Neural cell (in vitro differentiated cells): ENCODE data around the gene FRZB. TPM values are rescaled to one million over a fixed set of nuclear protein-coding genes. Genes with fewer than 3 reads are reported as not detected.

Source experiments
- H2AFZ ChIP-seq: fragments of 200-600, 300-800 bp; sonication (generic), shearing (Covaris generic); 2 replicates; pipeline ENCODE4 v1.6.0; 2014; ENCODE audit warnings: low read depth, mild to moderate bottlenecking, antibody characterized with exemption, low read length, moderate library complexity
- H3F3A ChIP-seq: fragments of 200-600 bp; shearing (Covaris generic); 2 replicates; pipeline ENCODE4 v1.6.1; 2016; ENCODE audit warnings: mild to moderate bottlenecking, moderate library complexity, mixed read lengths, antibody characterized with exemption, low read length; ENCODE audit not compliant: insufficient read depth, poor library complexity, severe bottlenecking
- H3K27ac ChIP-seq: fragments of 200-600, 300-800 bp; sonication (generic), shearing (Covaris generic); 2 replicates; pipeline ENCODE4 v1.5.1; 2014; ENCODE audit warnings: mild to moderate bottlenecking, low read length, moderate library complexity
- H3K27me3 ChIP-seq: fragments of 300-800, 200-600 bp; sonication (generic), shearing (Covaris generic); 2 replicates; pipeline ENCODE4 v1.6.0; 2014; ENCODE audit warnings: mild to moderate bottlenecking, low read depth, low read length, moderate library complexity; ENCODE audit not compliant: insufficient read depth
- H3K36me3 ChIP-seq: fragments of 300-800, 200-600 bp; sonication (generic), shearing (Covaris generic); 2 replicates; pipeline ENCODE4 v1.5.1; 2014; ENCODE audit warnings: mild to moderate bottlenecking, antibody characterized with exemption, low read length, moderate library complexity; ENCODE audit not compliant: insufficient read depth
- H3K4me2 ChIP-seq: fragments of 300-800, 200-600 bp; sonication (generic), shearing (Covaris generic); 2 replicates; pipeline ENCODE4 v1.6.0; 2014; ENCODE audit warnings: mild to moderate bottlenecking, low read length
- H3K4me3 ChIP-seq: fragments of 300-800, 200-600 bp; sonication (generic), shearing (Covaris generic); 2 replicates; pipeline ENCODE4 v1.5.1; 2014; ENCODE audit warnings: mild to moderate bottlenecking, low read length, moderate library complexity
- H3K79me2 ChIP-seq: fragments of 200-600 bp; shearing (Covaris generic); replicated peaks from 2 replicates; pipeline ENCODE4 v1.6.0; 2014; ENCODE audit warnings: mild to moderate bottlenecking, low read length, moderate library complexity; ENCODE audit not compliant: insufficient read depth
- H3K9ac ChIP-seq: fragments of 300-800, 200-600 bp; sonication (generic), shearing (Covaris generic); 2 replicates; pipeline ENCODE4 v1.6.1; 2016; ENCODE audit warnings: mild to moderate bottlenecking, low read length, mixed read lengths
- H3K9me2 ChIP-seq: fragments of 200-600 bp; shearing (Covaris generic); 2 replicates; pipeline ENCODE4 v1.6.1; 2016; ENCODE audit warnings: mild to moderate bottlenecking, low read length, mixed read lengths; ENCODE audit not compliant: insufficient read depth
- H3K9me3 ChIP-seq: fragments of 200-600, 300-800 bp; sonication (generic), shearing (Covaris generic); 2 replicates; pipeline ENCODE4 v1.6.1; 2016; ENCODE audit warnings: mild to moderate bottlenecking, mixed run types, low read length, moderate library complexity, mixed read lengths
- H4K20me1 ChIP-seq: fragments of 200-600 bp; shearing (Covaris generic); 2 replicates; pipeline ENCODE4 v1.6.1; 2016; ENCODE audit warnings: mild to moderate bottlenecking, mixed run types; ENCODE audit not compliant: insufficient read depth
- EP300 ChIP-seq: fragments of 450-650 bp; conservative IDR thresholded peaks from 2 replicates; pipeline ENCODE4 v1.6.1; 2014; ENCODE audit warnings: antibody characterized with exemption, mild to moderate bottlenecking, moderate library complexity; ENCODE audit not compliant: poor library complexity, severe bottlenecking
- EZH2 ChIP-seq: fragments of 200-600, 300-800 bp; shearing (Covaris generic), sonication (generic); IDR thresholded peaks from 2 replicates; pipeline ENCODE4 v1.6.1; 2014; ENCODE audit warnings: antibody characterized with exemption, low read length, borderline replicate concordance, mild to moderate bottlenecking; ENCODE audit not compliant: insufficient read depth, poor library complexity, severe bottlenecking
- MXI1 ChIP-seq: fragments of 450-650 bp; conservative IDR thresholded peaks from 2 replicates; pipeline ENCODE4 v1.6.1; 2014; ENCODE audit warnings: antibody characterized with exemption, mild to moderate bottlenecking; ENCODE audit not compliant: poor library complexity, severe bottlenecking
- POLR2AphosphoS5 ChIP-seq: IDR thresholded peaks from 2 replicates; pipeline ENCODE4 v1.6.1; 2012
- RAD21 ChIP-seq: fragments of 450-650 bp; conservative IDR thresholded peaks from 2 replicates; pipeline ENCODE4 v1.6.1; 2014; ENCODE audit warnings: antibody characterized with exemption, mild to moderate bottlenecking, moderate library complexity
- SMC3 ChIP-seq: fragments of 450-650 bp; conservative IDR thresholded peaks from 2 replicates; pipeline ENCODE4 v1.6.1; 2014; ENCODE audit warnings: antibody characterized with exemption, mild to moderate bottlenecking, moderate library complexity; ENCODE audit not compliant: poor library complexity
- TAF1 ChIP-seq: IDR thresholded peaks from 2 replicates; pipeline ENCODE4 v1.6.1; 2012; ENCODE audit warnings: low read depth
- polyA plus RNA-seq: library from polyadenylated mRNA; depleted of rRNA; stranded (reverse); fragments of >200 nt; gene quantifications from 2 replicates; pipeline ENCODE4 v1.2.3, GENCODE V29; 2014
- TF ChIP-seq, protein P1 (sequence below): fragments of 450-650 bp; IDR thresholded peaks from 2 replicates; pipeline ENCODE4 v1.5.1; 2014; ENCODE audit warnings: antibody characterized with exemption, mild to moderate bottlenecking, moderate library complexity; ENCODE audit not compliant: poor library complexity, severe bottlenecking
- TF ChIP-seq, protein P2 (sequence below): IDR thresholded peaks from 2 replicates; pipeline ENCODE4 v1.6.1; 2012; ENCODE audit warnings: borderline replicate concordance

Gene FRZB
- polyA plus RNA-seq, 1 donor from 2014 or later = 3.5 TPM

DNA sequence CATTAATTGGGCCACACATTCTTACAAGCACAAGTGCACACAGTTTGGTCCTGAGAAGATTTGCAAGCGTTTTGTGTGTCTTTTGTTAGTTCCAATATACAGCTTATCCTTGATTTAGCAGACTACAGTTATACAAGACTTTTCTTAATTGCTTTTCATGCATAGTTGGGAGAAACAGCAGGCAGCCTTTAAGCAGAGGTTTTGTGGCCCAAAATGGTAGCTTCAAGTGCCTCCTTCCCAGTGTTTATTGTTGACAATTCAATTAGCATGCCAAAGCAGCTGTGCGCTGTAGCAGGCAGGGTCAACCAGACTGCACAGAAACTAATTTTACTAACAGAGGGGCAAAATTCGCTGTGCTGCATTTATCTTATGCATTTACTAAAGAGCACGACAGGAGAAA lies 47.5 kb downstream of the FRZB start:
- no peak overlapping the region for H2AFZ ChIP-seq
- no peak overlapping the region for H3K4me2 ChIP-seq

DNA sequence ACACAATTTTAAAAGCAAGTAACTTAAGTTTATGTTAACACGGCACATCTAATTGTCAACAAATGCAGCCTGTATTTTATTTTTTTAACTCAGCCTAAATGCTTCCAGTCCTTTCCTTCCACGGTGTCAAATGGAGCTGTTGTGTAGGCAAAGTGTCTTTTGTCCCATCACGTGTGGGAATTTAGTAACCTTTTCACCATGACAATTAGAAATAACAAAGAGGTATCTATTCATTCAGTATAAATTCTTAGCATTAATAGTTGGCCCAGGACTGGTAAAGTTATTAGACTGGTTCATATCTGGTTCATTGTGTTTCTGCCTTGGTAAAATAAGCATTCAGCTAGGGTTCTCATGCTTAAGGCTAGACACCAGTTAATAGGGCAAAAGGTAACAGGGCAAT lies 47.9 kb downstream of the FRZB start:
- H3K9me3 ChIP-seq = no peaks in the 10 kb centered on the region
- no peak overlapping the region for H3K4me3 ChIP-seq
- no peaks in the 10 kb centered on the region for H3F3A ChIP-seq
- H3K36me3 ChIP-seq = no peaks in the 10 kb centered on the region
- no peaks in the 10 kb centered on the region for H3K79me2 ChIP-seq
- no peak overlapping the region for H2AFZ ChIP-seq
- H3K9me2 ChIP-seq = no peaks in the 10 kb centered on the region
- H3K9ac ChIP-seq = no peak overlapping the region
- TF ChIP-seq SMC3 = no peak
- no peak for TF ChIP-seq EP300
- no peak for TF ChIP-seq TAF1
- TF ChIP-seq, protein P1, sequence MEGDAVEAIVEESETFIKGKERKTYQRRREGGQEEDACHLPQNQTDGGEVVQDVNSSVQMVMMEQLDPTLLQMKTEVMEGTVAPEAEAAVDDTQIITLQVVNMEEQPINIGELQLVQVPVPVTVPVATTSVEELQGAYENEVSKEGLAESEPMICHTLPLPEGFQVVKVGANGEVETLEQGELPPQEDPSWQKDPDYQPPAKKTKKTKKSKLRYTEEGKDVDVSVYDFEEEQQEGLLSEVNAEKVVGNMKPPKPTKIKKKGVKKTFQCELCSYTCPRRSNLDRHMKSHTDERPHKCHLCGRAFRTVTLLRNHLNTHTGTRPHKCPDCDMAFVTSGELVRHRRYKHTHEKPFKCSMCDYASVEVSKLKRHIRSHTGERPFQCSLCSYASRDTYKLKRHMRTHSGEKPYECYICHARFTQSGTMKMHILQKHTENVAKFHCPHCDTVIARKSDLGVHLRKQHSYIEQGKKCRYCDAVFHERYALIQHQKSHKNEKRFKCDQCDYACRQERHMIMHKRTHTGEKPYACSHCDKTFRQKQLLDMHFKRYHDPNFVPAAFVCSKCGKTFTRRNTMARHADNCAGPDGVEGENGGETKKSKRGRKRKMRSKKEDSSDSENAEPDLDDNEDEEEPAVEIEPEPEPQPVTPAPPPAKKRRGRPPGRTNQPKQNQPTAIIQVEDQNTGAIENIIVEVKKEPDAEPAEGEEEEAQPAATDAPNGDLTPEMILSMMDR = no peak
- TF ChIP-seq EZH2 = no peak
- no peak overlapping the region for H3K27ac ChIP-seq
- no peaks in the 10 kb centered on the region for H3K27me3 ChIP-seq
- H3K4me2 ChIP-seq = no peak overlapping the region
- no peaks in the 10 kb centered on the region for H4K20me1 ChIP-seq

More for the DNA sequence above, 47.5 kb downstream of the FRZB start:
- H3K9me2 ChIP-seq = no peaks in the 10 kb centered on the region
- no peak for TF ChIP-seq EP300
- no peak for TF ChIP-seq POLR2AphosphoS5
- no peak for TF ChIP-seq MXI1
- TF ChIP-seq, protein P2, sequence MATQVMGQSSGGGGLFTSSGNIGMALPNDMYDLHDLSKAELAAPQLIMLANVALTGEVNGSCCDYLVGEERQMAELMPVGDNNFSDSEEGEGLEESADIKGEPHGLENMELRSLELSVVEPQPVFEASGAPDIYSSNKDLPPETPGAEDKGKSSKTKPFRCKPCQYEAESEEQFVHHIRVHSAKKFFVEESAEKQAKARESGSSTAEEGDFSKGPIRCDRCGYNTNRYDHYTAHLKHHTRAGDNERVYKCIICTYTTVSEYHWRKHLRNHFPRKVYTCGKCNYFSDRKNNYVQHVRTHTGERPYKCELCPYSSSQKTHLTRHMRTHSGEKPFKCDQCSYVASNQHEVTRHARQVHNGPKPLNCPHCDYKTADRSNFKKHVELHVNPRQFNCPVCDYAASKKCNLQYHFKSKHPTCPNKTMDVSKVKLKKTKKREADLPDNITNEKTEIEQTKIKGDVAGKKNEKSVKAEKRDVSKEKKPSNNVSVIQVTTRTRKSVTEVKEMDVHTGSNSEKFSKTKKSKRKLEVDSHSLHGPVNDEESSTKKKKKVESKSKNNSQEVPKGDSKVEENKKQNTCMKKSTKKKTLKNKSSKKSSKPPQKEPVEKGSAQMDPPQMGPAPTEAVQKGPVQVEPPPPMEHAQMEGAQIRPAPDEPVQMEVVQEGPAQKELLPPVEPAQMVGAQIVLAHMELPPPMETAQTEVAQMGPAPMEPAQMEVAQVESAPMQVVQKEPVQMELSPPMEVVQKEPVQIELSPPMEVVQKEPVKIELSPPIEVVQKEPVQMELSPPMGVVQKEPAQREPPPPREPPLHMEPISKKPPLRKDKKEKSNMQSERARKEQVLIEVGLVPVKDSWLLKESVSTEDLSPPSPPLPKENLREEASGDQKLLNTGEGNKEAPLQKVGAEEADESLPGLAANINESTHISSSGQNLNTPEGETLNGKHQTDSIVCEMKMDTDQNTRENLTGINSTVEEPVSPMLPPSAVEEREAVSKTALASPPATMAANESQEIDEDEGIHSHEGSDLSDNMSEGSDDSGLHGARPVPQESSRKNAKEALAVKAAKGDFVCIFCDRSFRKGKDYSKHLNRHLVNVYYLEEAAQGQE = no peak
- TF ChIP-seq SMC3 = no peak
- no peak for TF ChIP-seq RAD21
- no peak for TF ChIP-seq TAF1
- TF ChIP-seq, protein P1 = no peak
- TF ChIP-seq EZH2 = no peak
- no peaks in the 10 kb centered on the region for H3F3A ChIP-seq
- no peaks in the 10 kb centered on the region for H4K20me1 ChIP-seq
- no peaks in the 10 kb centered on the region for H3K36me3 ChIP-seq
- no peaks in the 10 kb centered on the region for H3K9me3 ChIP-seq
- no peak overlapping the region for H3K9ac ChIP-seq
- no peak overlapping the region for H3K27ac ChIP-seq
- H3K27me3 ChIP-seq = no peaks in the 10 kb centered on the region
- H3K79me2 ChIP-seq = no peaks in the 10 kb centered on the region
- H3K4me3 ChIP-seq = no peak overlapping the region
